Osteoblast (primary cell): ENCODE measurements around the gene ATIC. TPM values are rescaled to one million over a fixed set of nuclear protein-coding genes. Genes with fewer than 3 reads are reported as not detected.
A peak's percentile ranks its signal among the peaks of the same experiment; 100 is the strongest.

Source experiments
- DNase-seq: peaks from one replicate; pipeline ENCODE4 v3.0.0; 2011; ENCODE audit warnings: low spot score, mixed read lengths; ENCODE audit not compliant: insufficient read length; ENCODE audit errors: missing footprints
- H2AFZ ChIP-seq: 2 replicates; pipeline ENCODE4 v1.6.0; 2011; ENCODE audit warnings: mild to moderate bottlenecking, low read length
- H3K27ac ChIP-seq: 2 replicates; pipeline ENCODE4 v1.5.1; 2011; ENCODE audit warnings: mild to moderate bottlenecking, low read depth, low read length, moderate library complexity
- H3K27me3 ChIP-seq: 2 replicates; pipeline ENCODE4 v1.6.0; 2012; ENCODE audit warnings: mild to moderate bottlenecking, control low read depth, inconsistent platforms, low read length, moderate library complexity; ENCODE audit not compliant: insufficient read depth
- H3K36me3 ChIP-seq: 2 replicates; pipeline ENCODE4 v1.5.1; 2011; ENCODE audit warnings: mild to moderate bottlenecking, low read length, control low read depth, moderate library complexity; ENCODE audit not compliant: insufficient read depth
- H3K4me1 ChIP-seq: 2 replicates; pipeline ENCODE4 v1.5.1; 2011; ENCODE audit warnings: mild to moderate bottlenecking, low read length, control low read depth, moderate library complexity; ENCODE audit not compliant: insufficient read depth
- H3K4me2 ChIP-seq: 2 replicates; pipeline ENCODE4 v1.6.0; 2011; ENCODE audit warnings: mild to moderate bottlenecking, low read length; ENCODE audit not compliant: insufficient read depth
- H3K4me3 ChIP-seq: fragments of 200-600 bp; sonication (generic); 3 replicates; pipeline ENCODE4 v1.5.1; 2012; ENCODE audit warnings: mild to moderate bottlenecking, low read length, inconsistent platforms; ENCODE audit not compliant: insufficient read depth
- H3K79me2 ChIP-seq: 2 replicates; pipeline ENCODE4 v1.6.0; 2012; ENCODE audit warnings: mild to moderate bottlenecking, low read length, control low read depth, inconsistent platforms; ENCODE audit not compliant: insufficient read depth
- H3K9me3 ChIP-seq: 2 replicates; pipeline ENCODE4 v1.5.1; 2011; ENCODE audit warnings: low read depth, low read length, control low read depth
- H4K20me1 ChIP-seq: 2 replicates; pipeline ENCODE4 v1.6.0; 2012; ENCODE audit warnings: mild to moderate bottlenecking, low read length, control low read depth; ENCODE audit not compliant: insufficient read depth
- CTCF ChIP-seq: IDR thresholded peaks from 2 replicates; pipeline ENCODE4 v1.5.1; 2011; ENCODE audit warnings: mild to moderate bottlenecking, low read depth, low read length, moderate library complexity; ENCODE audit errors: extremely low read depth
- total RNA-seq: library from RNA; depleted of rRNA; stranded (reverse); fragments of >200 nt; gene quantifications from 2 replicates; pipeline ENCODE4 v1.2.3, GENCODE V29; 2012

The ATIC gene
- total RNA-seq, 1 donor = 17.7 TPM

GRCh38 chr2:215367662-215368492 lies 56.0 kb downstream of the ATIC start:
- Histone ChIP-seq H3K27me3 (no peaks in the 10 kb centered on the region), H3K27ac (peak overlapping the region; percentile 65), H3K4me1 (peaks cover 14% of the 10 kb centered on the region), H4K20me1 (peaks cover 59% of the 10 kb centered on the region), H3K4me2 (no peak overlapping the region), H3K36me3 (peaks cover 99% of the 10 kb centered on the region), H3K79me2 (no peaks in the 10 kb centered on the region), H3K4me3 (no peak overlapping the region), H2AFZ (no peak overlapping the region), H3K9me3 (no peaks in the 10 kb centered on the region)
- TF ChIP-seq CTCF = no peak
- peak; percentile 26 for DNase-seq

DNA sequence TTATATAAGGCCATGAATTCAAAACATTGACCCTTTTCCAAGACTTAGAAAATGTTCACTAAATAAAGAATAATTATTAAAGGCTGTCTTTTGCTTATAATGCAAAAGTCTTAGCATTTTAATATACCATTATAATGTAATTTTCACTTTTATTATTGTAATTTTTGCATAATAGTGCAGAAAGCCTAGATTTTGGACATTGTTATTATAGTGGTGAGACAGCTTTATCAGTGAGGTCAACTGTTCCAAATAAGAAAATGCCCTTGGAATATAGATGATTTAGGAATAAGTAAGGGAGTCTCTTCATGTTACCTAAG lies 56.6 kb downstream of the ATIC start:
- Histone ChIP-seq H3K9me3 (no peaks in the 10 kb centered on the region), H4K20me1 (peaks cover 56% of the 10 kb centered on the region), H3K4me3 (no peak overlapping the region), H3K27ac (peak overlapping the region; percentile 65), H3K4me2 (no peak overlapping the region), H3K27me3 (no peaks in the 10 kb centered on the region), H3K79me2 (no peaks in the 10 kb centered on the region), H3K36me3 (peaks cover 99% of the 10 kb centered on the region), H3K4me1 (peaks cover 14% of the 10 kb centered on the region), H2AFZ (no peak overlapping the region)
- TF ChIP-seq CTCF = no peak
- no peak for DNase-seq

GRCh38 chr2:215369181-215369760 lies 57.4 kb downstream of the ATIC start:
- H3K27me3 ChIP-seq = no peaks in the 10 kb centered on the region
- no peak for DNase-seq
- H3K4me3 ChIP-seq = no peak overlapping the region
- peaks cover 99% of the 10 kb centered on the region for H3K36me3 ChIP-seq
- H2AFZ ChIP-seq = no peak overlapping the region
- H4K20me1 ChIP-seq = peaks cover 53% of the 10 kb centered on the region
- H3K4me2 ChIP-seq = no peak overlapping the region
- TF ChIP-seq CTCF = no peak
- H3K27ac ChIP-seq = peak overlapping the region; percentile 65
- peaks cover 14% of the 10 kb centered on the region for H3K4me1 ChIP-seq
- H3K9me3 ChIP-seq = no peaks in the 10 kb centered on the region
- no peaks in the 10 kb centered on the region for H3K79me2 ChIP-seq
